ENCODE results near the gene APOBEC3B. TPM values are rescaled to one million over a fixed set of nuclear protein-coding genes. Genes with fewer than 3 reads are reported as not detected.

Gene APOBEC3B
- total RNA-seq, 2 experiments from 2014 or later, result not detected

DNA sequence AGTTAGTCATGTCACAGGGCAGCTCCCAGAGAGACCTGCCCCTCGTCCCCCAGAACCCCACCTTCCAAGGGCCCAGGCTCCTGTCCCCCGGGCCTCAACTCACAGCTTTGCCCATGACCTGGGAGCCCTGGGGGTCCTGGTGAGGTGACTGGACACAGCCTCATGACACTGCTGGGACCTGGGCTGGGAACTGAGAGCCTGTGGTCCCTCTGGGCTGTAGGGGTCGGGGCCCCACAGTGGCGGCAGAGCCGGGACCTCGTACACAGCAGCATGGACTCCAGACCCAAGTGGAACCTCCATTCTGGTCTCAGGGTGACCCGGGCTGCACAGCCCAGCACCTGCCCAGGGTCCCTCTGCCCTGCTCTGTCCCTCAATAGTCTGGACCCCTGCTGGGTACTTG is 17.8 kb upstream of the APOBEC3B start:
- no peaks in the 10 kb centered on the region for H3K4me1 Mint-ChIP-seq (ENCODE audit: low read depth)
- intact Hi-C loops (cut with DNase I, micrococcal nuclease), result no loop called here
- Histone ChIP-seq H3K4me3 (ENCODE audit: low read length) (no peak overlapping the region), H3K9me3 (ENCODE audit: control insufficient read depth in 1 of 2, insufficient read depth in 1 of 2, low read length in 2 of 2) (no peaks in the 10 kb centered on the region), H3K27me3 (ENCODE audit: control insufficient read depth in 1 of 2, insufficient read depth in 2 of 2, low read length in 2 of 2) (no peaks in the 10 kb centered on the region), H3K36me3 (ENCODE audit: insufficient read depth, low read length) (no peaks in the 10 kb centered on the region), H3K4me1 (ENCODE audit: insufficient read depth, low read length) (peaks cover 36% of the 10 kb centered on the region), H3K27ac (ENCODE audit: low read depth in 1 of 2, low read length in 2 of 2) (no peak overlapping the region)
- H3K27ac Mint-ChIP-seq, result no peak overlapping the region
- ChIA-PET POLR2A (no interaction called here), CTCF (no interaction called here)
- no peaks in the 10 kb centered on the region for H3K36me3 Mint-ChIP-seq (ENCODE audit: low read depth)
- no peaks in the 10 kb centered on the region for H3K9me3 Mint-ChIP-seq
- H3K4me3 Mint-ChIP-seq, result no peak overlapping the region
- TF ChIP-seq, protein P1, sequence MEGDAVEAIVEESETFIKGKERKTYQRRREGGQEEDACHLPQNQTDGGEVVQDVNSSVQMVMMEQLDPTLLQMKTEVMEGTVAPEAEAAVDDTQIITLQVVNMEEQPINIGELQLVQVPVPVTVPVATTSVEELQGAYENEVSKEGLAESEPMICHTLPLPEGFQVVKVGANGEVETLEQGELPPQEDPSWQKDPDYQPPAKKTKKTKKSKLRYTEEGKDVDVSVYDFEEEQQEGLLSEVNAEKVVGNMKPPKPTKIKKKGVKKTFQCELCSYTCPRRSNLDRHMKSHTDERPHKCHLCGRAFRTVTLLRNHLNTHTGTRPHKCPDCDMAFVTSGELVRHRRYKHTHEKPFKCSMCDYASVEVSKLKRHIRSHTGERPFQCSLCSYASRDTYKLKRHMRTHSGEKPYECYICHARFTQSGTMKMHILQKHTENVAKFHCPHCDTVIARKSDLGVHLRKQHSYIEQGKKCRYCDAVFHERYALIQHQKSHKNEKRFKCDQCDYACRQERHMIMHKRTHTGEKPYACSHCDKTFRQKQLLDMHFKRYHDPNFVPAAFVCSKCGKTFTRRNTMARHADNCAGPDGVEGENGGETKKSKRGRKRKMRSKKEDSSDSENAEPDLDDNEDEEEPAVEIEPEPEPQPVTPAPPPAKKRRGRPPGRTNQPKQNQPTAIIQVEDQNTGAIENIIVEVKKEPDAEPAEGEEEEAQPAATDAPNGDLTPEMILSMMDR (IDR thresholded peaks at IDR 0.05), result no peak
- no peak for ATAC-seq (ENCODE audit: poor library complexity)
- DNase-seq, result no peak
- peaks cover 4% of the 10 kb centered on the region for H3K27me3 Mint-ChIP-seq

DNA sequence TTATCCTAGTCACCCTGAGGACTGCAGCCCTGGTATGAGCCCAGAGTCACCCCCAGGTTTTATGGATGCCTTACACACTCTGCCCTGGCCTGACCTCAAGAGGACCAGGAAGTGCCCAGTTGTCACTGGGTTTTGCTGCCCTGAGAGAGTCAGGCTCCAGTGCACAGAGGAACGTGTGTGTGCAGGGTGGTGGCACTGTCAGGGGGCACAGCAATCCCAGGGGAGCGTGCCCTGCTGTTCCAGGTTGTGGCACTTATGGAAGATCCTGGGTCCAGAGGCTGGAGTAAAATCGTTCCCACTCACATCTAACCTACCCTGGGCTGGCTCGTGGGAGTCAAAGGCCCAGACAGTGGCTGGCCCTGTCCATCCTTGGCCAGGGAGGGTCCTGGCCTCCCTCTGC is 17.2 kb upstream of the APOBEC3B start:
- CTCF ChIA-PET, result no interaction called here
- H3K27ac ChIP-seq (ENCODE audit: low read depth in 1 of 2, low read length in 2 of 2), result no peak overlapping the region
- TF ChIP-seq, protein P1 (IDR thresholded peaks at IDR 0.05), result no peak

GRCh38 chr22:38965614-38966379 is 16.4 kb upstream of the APOBEC3B start:
- Mint-ChIP-seq H3K36me3 (ENCODE audit: low read depth) (no peaks in the 10 kb centered on the region), H3K27ac (no peak overlapping the region), H3K27me3 (peaks cover 10% of the 10 kb centered on the region), H3K4me3 (no peak overlapping the region), H3K4me1 (ENCODE audit: low read depth) (no peaks in the 10 kb centered on the region), H3K9me3 (no peaks in the 10 kb centered on the region)
- no peak overlapping the region for H3K4me3 ChIP-seq (ENCODE audit: low read length)
- TF ChIP-seq, protein P1 (IDR thresholded peaks at IDR 0.05), result no peak
- ChIA-PET POLR2A (no interaction called here), CTCF (no interaction called here)
- ATAC-seq (ENCODE audit: poor library complexity), result no peak
- no peaks in the 10 kb centered on the region for H3K9me3 ChIP-seq (ENCODE audit: control insufficient read depth in 1 of 2, insufficient read depth in 1 of 2, low read length in 2 of 2)
- intact Hi-C loops (cut with DNase I, micrococcal nuclease), result no loop called here
- peaks cover 31% of the 10 kb centered on the region for H3K4me1 ChIP-seq (ENCODE audit: insufficient read depth, low read length)
- H3K27ac ChIP-seq (ENCODE audit: low read depth in 1 of 2, low read length in 2 of 2), result no peak overlapping the region
- no peak for DNase-seq
- H3K27me3 ChIP-seq (ENCODE audit: control insufficient read depth in 1 of 2, insufficient read depth in 2 of 2, low read length in 2 of 2), result no peaks in the 10 kb centered on the region
- no peaks in the 10 kb centered on the region for H3K36me3 ChIP-seq (ENCODE audit: insufficient read depth, low read length)

More for the DNA sequence above, 17.2 kb upstream of the APOBEC3B start:
- ATAC-seq (ENCODE audit: poor library complexity), result no peak
- H3K27me3 ChIP-seq (ENCODE audit: control insufficient read depth in 1 of 2, insufficient read depth in 2 of 2, low read length in 2 of 2), result no peaks in the 10 kb centered on the region
- Mint-ChIP-seq H3K27ac (no peak overlapping the region), H3K27me3 (peaks cover 4% of the 10 kb centered on the region), H3K36me3 (ENCODE audit: low read depth) (no peaks in the 10 kb centered on the region), H3K4me1 (ENCODE audit: low read depth) (no peaks in the 10 kb centered on the region), H3K9me3 (no peaks in the 10 kb centered on the region), H3K4me3 (no peak overlapping the region)
- H3K4me3 ChIP-seq (ENCODE audit: low read length), result no peak overlapping the region
- POLR2A ChIA-PET, result no interaction called here
- no peaks in the 10 kb centered on the region for H3K36me3 ChIP-seq (ENCODE audit: insufficient read depth, low read length)
- intact Hi-C loops (cut with DNase I, micrococcal nuclease), result no loop called here
- DNase-seq, result no peak
- H3K4me1 ChIP-seq (ENCODE audit: insufficient read depth, low read length), result peaks cover 31% of the 10 kb centered on the region
- no peaks in the 10 kb centered on the region for H3K9me3 ChIP-seq (ENCODE audit: control insufficient read depth in 1 of 2, insufficient read depth in 1 of 2, low read length in 2 of 2)

Data from CD4-positive, alpha-beta T cell (primary cell).